ENCODE measurements around the gene MPL. TPM values are rescaled to one million over a fixed set of nuclear protein-coding genes. Genes with fewer than 3 reads are reported as not detected.

MPL gene
- total and polyA plus RNA-seq, 2 of the 8 experiments (the other 6 are each of a cell fraction or from before 2014, with no cell fraction given): 0.08 TPM; not detected in 1

DNA sequence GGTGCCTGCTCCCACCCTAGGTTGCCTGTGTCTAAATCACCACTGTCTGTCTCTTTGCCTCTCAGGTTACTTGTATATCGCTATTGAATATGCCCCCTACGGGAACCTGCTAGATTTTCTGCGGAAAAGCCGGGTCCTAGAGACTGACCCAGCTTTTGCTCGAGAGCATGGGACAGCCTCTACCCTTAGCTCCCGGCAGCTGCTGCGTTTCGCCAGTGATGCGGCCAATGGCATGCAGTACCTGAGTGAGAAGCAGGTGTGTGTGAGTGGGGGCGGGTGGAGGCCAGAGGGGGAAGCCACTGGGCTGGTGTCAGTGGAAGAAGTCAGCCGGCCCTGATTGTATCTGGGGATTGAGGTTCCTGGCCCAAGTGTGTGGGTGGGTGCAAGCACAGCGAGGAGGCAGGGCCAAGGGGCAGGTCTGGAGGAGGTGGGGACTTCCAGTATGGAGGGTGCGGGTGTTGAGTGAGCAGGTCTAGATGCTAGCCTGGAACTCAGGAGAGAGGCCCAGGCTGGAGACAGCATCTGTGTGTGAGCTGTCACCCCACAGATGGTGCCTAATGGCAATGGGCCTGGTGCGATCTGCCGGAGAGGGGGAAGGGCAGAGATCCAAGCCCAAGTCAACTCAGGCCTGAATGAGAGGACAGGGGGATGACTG, 19.7 kb upstream of the MPL start:
- no peaks in the 10 kb centered on the region for H3K79me1 ChIP-seq (ENCODE audit: low read depth, low read length)
- no peaks in the 10 kb centered on the region for H3K9me3 ChIP-seq (ENCODE audit: insufficient read depth in 2 of 2, low read depth in 1 of 2, low read length in 1 of 2)
- H3K56ac ChIP-seq (replicated peaks; ENCODE audit: insufficient read length, low read depth, low read length): no peak overlapping the region
- H3K4ac ChIP-seq (replicated peaks; ENCODE audit: insufficient read length, low read depth, low read length): no peak overlapping the region
- H3K14ac ChIP-seq (ENCODE audit: insufficient read length): no peak overlapping the region
- H2AFZ ChIP-seq (ENCODE audit: low read length): no peak overlapping the region
- no peak overlapping the region for H3K9ac ChIP-seq (replicated peaks in 1 of 4; ENCODE audit: extremely low read depth in 1 of 4, low read depth in 3 of 4, low read length in 3 of 4)
- peak overlapping the region; percentile 39; the same call in 1 of the 2 replicates for H2AK5ac ChIP-seq (ENCODE audit: low read depth, low read length)
- H3K23ac ChIP-seq (ENCODE audit: insufficient read length): no peak overlapping the region
- no peaks in the 10 kb centered on the region for H3K23me2 ChIP-seq (ENCODE audit: low read depth, low read length)
- H3K36me3 ChIP-seq (ENCODE audit: control insufficient read depth in 2 of 4, insufficient read depth in 4 of 4, low read length in 3 of 4): no peaks in the 10 kb centered on the region
- FAIRE-seq: no peak
- H3K27ac ChIP-seq (ENCODE audit: low read depth, low read length): no peak overlapping the region
- no peaks in the 10 kb centered on the region for H3K79me2 ChIP-seq (ENCODE audit: control insufficient read depth in 1 of 2, insufficient read depth in 2 of 2, low read length in 2 of 2)
- peaks cover 0 to 5% (median 0%) of the 10 kb centered on the region in 4 experiments; a peak in 1 of 7 replicates for H3K4me1 ChIP-seq (replicated peaks in 1 of 4; ENCODE audit: control insufficient read depth in 3 of 4, insufficient read depth in 4 of 4, low read length in 3 of 4)
- no peak overlapping the region for H2BK120ac ChIP-seq (replicated peaks; ENCODE audit: low read depth, low read length)
- H2BK12ac ChIP-seq (ENCODE audit: low read depth, low read length): no peak overlapping the region
- no peak overlapping the region for H2BK20ac ChIP-seq (ENCODE audit: low read length)
- no peak overlapping the region for H4K8ac ChIP-seq (ENCODE audit: extremely low read depth, insufficient read depth, low read length)
- CTCF ChIA-PET (ENCODE audit: partially characterized antibody): interaction anchor here (0.6 to 3.9 kb wide), 5 partner anchors 12 to 33 kb away, joined by 3 to 19 read pairs (median 4); partner anchors contain the start of gene C1orf210
- no peak overlapping the region for H3K4me2 ChIP-seq (ENCODE audit: insufficient read depth in 1 of 2, low read depth in 2 of 2, low read length in 2 of 2)
- no peak overlapping the region for H4K5ac ChIP-seq (ENCODE audit: insufficient read length, low read depth, low read length)
- peak overlapping the region; percentile 32 for H3K18ac ChIP-seq (ENCODE audit: extremely low read depth, low read length)
- H4K91ac ChIP-seq (replicated peaks; ENCODE audit: insufficient read length, low read length): no peak overlapping the region
- no peak overlapping the region for H3K4me3 ChIP-seq (ENCODE audit: extremely low read depth in 1 of 4, insufficient read depth in 2 of 4, low read depth in 3 of 4, low read length in 4 of 4)
- 92% methylated on average over 15 of the region's 15 CpGs; no CpG with 5 or more reads in 1 of the 2 experiments for WGBS, 2 experiments (ENCODE audit: extremely low coverage in 1 of 2, insufficient coverage in 1 of 2, insufficient read length in 1 of 2, insufficient replicate concordance in 2 of 2, low coverage in 1 of 2, low lambda C conversion rate in 2 of 2, missing lambda C conversion rate in 1 of 2)
- no peaks in the 10 kb centered on the region; a peak in 1 of 7 replicates for H3K27me3 ChIP-seq (replicated peaks in 1 of 4; ENCODE audit: control insufficient read depth in 3 of 4, extremely low read depth in 1 of 4, insufficient read depth in 3 of 4, low read length in 3 of 4)
- H4K20me1 ChIP-seq (replicated peaks in 1 of 2; ENCODE audit: control insufficient read depth in 1 of 2, insufficient read depth in 2 of 2, low read length in 2 of 2): no peaks in the 10 kb centered on the region
- POLR2A ChIA-PET (ENCODE audit: partially characterized antibody): interaction anchor here (0.9 to 1.2 kb wide), 3 partner anchors 46 to 86 kb away, joined by 3 read pairs; no protein-coding TSS in a partner anchor
- DNase-seq (ENCODE audit: low read depth in 1 of 2, low spot score in 2 of 2): no peak
- H2BK5ac ChIP-seq (ENCODE audit: low read depth, low read length): no peak overlapping the region
- H2BK15ac ChIP-seq (ENCODE audit: low read length): no peak overlapping the region
- no peak for TF ChIP-seq RBBP5 (IDR thresholded peaks at IDR 0.05; ENCODE audit: borderline replicate concordance, low read depth, low read length)
- no peak for TF ChIP-seq JUN (IDR thresholded peaks at IDR 0.05; ENCODE audit: low read depth, low read length)
- TF ChIP-seq TAF7 (optimal IDR thresholded peaks at IDR 0.05; ENCODE audit: borderline replicate concordance, low read depth, low read length): no peak
- TF ChIP-seq RXRA (IDR thresholded peaks at IDR 0.05; ENCODE audit: insufficient read depth, low read depth, low read length): no peak
- no peak for TF ChIP-seq SIN3A (conservative IDR thresholded peaks at IDR 0.05 in 1 of 2, IDR thresholded peaks at IDR 0.05 in 1 of 2; ENCODE audit: low read depth in 1 of 2, low read length in 2 of 2)
- TF ChIP-seq, protein P1, sequence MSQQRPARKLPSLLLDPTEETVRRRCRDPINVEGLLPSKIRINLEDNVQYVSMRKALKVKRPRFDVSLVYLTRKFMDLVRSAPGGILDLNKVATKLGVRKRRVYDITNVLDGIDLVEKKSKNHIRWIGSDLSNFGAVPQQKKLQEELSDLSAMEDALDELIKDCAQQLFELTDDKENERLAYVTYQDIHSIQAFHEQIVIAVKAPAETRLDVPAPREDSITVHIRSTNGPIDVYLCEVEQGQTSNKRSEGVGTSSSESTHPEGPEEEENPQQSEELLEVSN (IDR thresholded peaks at IDR 0.05): no peak
- no peak for TF ChIP-seq EGR1 (IDR thresholded peaks at IDR 0.05; ENCODE audit: borderline replicate concordance, low read depth, low read length)
- TF ChIP-seq RAD21 (IDR thresholded peaks at IDR 0.05 in 1 of 2, conservative IDR thresholded peaks at IDR 0.05 in 1 of 2; ENCODE audit: low read depth in 2 of 2, low read length in 2 of 2): no peak
- no peak for TF ChIP-seq NRF1 (IDR thresholded peaks at IDR 0.05; ENCODE audit: low read depth, low read length)
- TF ChIP-seq SIRT6 (IDR thresholded peaks at IDR 0.05; ENCODE audit: low read length): no peak
